Measurements from ENCODE around the gene MED19. TPM values are rescaled to one million over a fixed set of nuclear protein-coding genes. Genes with fewer than 3 reads are reported as not detected.
"Not testable (repeated sequence)": the region's sequence is repeated elsewhere in the genome, so short reads cannot be mapped to it uniquely, and the experiment has no call there.

MED19 gene
- total RNA-seq, 1 donor from 2014 or later: 20.0 TPM

GRCh38 chr11:57713835-57714234 lies 1.8 kb upstream of the MED19 start:
- Mint-ChIP-seq H3K9me3 (ENCODE audit: low read depth) (no peaks in the 10 kb centered on the region), H3K27ac (ENCODE audit: unreplicated experiment) (peak overlapping the region; percentile 18)

GRCh38 chr11:57712256-57713150 lies 488 bp upstream of the MED19 start, which contains the start of gene TMX2:
Gene TMX2, plus strand, starts transcription at chr11:57712593. Its CDS starts 26 bp downstream, at chr11:57712619.
- Mint-ChIP-seq H3K27ac (ENCODE audit: unreplicated experiment) (peak within 1 kb of the TSS; percentile 97), H3K36me3 (ENCODE audit: low read depth) (peaks cover under 1% of the 10 kb centered on the region), H3K4me3 (ENCODE audit: unreplicated experiment) (peak within 1 kb of the TSS; percentile 98), H3K4me1 (ENCODE audit: low read depth) (peaks cover 38% of the 10 kb centered on the region), H3K9me3 (ENCODE audit: low read depth) (no peaks in the 10 kb centered on the region), H3K27me3 (ENCODE audit: low read depth) (no peaks in the 10 kb centered on the region)
- TF ChIP-seq CTCF (IDR thresholded peaks at IDR 0.05): no peak
- DNase-seq (ENCODE audit: low spot score): no peak

More at GRCh38 chr11:57713835-57714234, 1.8 kb upstream of the MED19 start:
- Mint-ChIP-seq H3K4me3 (ENCODE audit: unreplicated experiment) (peak overlapping the region; percentile 98), H3K36me3 (ENCODE audit: low read depth) (peaks cover 2% of the 10 kb centered on the region), H3K27me3 (ENCODE audit: low read depth) (no peaks in the 10 kb centered on the region), H3K4me1 (ENCODE audit: low read depth) (peaks cover 31% of the 10 kb centered on the region)
- TF ChIP-seq CTCF (IDR thresholded peaks at IDR 0.05): no peak
- no peak for DNase-seq (ENCODE audit: low spot score)

GRCh38 chr11:57709802-57710367 lies 2.1 kb downstream of the MED19 start:
- Mint-ChIP-seq H3K4me1 (ENCODE audit: low read depth) (peaks cover 38% of the 10 kb centered on the region), H3K4me3 (ENCODE audit: unreplicated experiment) (no peak overlapping the region), H3K9me3 (ENCODE audit: low read depth) (no peaks in the 10 kb centered on the region), H3K27ac (ENCODE audit: unreplicated experiment) (no peak overlapping the region), H3K27me3 (ENCODE audit: low read depth) (no peaks in the 10 kb centered on the region), H3K36me3 (ENCODE audit: low read depth) (peaks cover 2% of the 10 kb centered on the region)
- no peak for DNase-seq (ENCODE audit: low spot score)
- no peak for TF ChIP-seq CTCF (IDR thresholded peaks at IDR 0.05)

- not testable (repeated sequence) for H3K27ac Mint-ChIP-seq (ENCODE audit: unreplicated experiment); DNase-seq (ENCODE audit: low spot score)
These were observed 6.6 kb downstream of the MED19 start for GRCh38 chr11:57705432-57705831.

GRCh38 chr11:57704932-57705331 lies 7.1 kb downstream of the MED19 start:
- Mint-ChIP-seq H3K4me1 (ENCODE audit: low read depth) (peaks cover 8% of the 10 kb centered on the region), H3K36me3 (ENCODE audit: low read depth) (peaks cover 19% of the 10 kb centered on the region), H3K27ac (ENCODE audit: unreplicated experiment) (peak overlapping the region; percentile 15), H3K9me3 (ENCODE audit: low read depth) (no peaks in the 10 kb centered on the region), H3K4me3 (ENCODE audit: unreplicated experiment) (no peak overlapping the region), H3K27me3 (ENCODE audit: low read depth) (no peaks in the 10 kb centered on the region)
- no peak for DNase-seq (ENCODE audit: low spot score)
- no peak for TF ChIP-seq CTCF (IDR thresholded peaks at IDR 0.05)

More at GRCh38 chr11:57705432-57705831, 6.6 kb downstream of the MED19 start:
- not testable (repeated sequence) for H3K4me3 Mint-ChIP-seq (ENCODE audit: unreplicated experiment); H3K27me3 Mint-ChIP-seq (ENCODE audit: low read depth); H3K9me3 Mint-ChIP-seq (ENCODE audit: low read depth)
- Mint-ChIP-seq H3K4me1 (ENCODE audit: low read depth) (peaks cover 11% of the 10 kb centered on the region), H3K36me3 (ENCODE audit: low read depth) (peaks cover 17% of the 10 kb centered on the region)
